Stimulated activated CD8-positive, alpha-beta memory T cell treated with anti-CD3 and anti-CD28 coated beads, Interleukin-7, amount 100 ng/mL, for 48 hours (primary cell): Measurements from ENCODE around the gene KHDRBS2.

Experiments used
- DNase-seq, 2 donors: peaks; one replicate each; pipeline ENCODE4 v3.0.0-alpha.2; 2020; ENCODE audit warnings: low read depth in 1 of 2; ENCODE audit errors: extremely low read depth in 1 of 2

Gene KHDRBS2

GRCh38 chr6:62192593-62192992 is 93.4 kb downstream of the KHDRBS2 start:
- DNase-seq, result no peak

GRCh38 chr6:62175195-62175594 is 110.8 kb downstream of the KHDRBS2 start:
- no peak for DNase-seq

GRCh38 chr6:62174548-62174947 is 111.5 kb downstream of the KHDRBS2 start:
- DNase-seq, result no peak

- no peak for DNase-seq
Measured at GRCh38 chr6:62167736-62168135, 118.3 kb downstream of the KHDRBS2 start.

DNA sequence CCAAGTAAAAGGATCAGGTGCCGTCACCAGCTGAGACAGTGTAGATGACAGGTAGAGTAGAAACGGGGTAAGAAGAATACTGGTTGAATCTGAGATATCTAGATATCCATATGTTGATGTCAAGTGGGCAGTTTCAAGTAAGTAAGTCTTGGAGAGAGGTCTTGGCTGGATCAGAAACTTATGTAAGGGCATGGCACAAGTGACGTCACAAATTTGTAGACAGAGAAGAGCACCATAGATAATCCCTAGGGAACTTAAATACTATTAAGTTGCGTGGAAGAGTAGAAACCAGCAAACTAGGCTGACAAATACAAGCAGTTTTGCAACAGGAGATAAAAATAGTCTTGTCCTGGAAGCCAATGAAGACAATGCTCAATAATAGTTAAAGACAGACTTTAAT is 123.2 kb downstream of the KHDRBS2 start:
- DNase-seq, result no peak

GRCh38 chr6:62152796-62153195 is 133.2 kb downstream of the KHDRBS2 start:
- no peak for DNase-seq

GRCh38 chr6:62150048-62150663 is 135.9 kb downstream of the KHDRBS2 start:
- DNase-seq, result no peak

DNA sequence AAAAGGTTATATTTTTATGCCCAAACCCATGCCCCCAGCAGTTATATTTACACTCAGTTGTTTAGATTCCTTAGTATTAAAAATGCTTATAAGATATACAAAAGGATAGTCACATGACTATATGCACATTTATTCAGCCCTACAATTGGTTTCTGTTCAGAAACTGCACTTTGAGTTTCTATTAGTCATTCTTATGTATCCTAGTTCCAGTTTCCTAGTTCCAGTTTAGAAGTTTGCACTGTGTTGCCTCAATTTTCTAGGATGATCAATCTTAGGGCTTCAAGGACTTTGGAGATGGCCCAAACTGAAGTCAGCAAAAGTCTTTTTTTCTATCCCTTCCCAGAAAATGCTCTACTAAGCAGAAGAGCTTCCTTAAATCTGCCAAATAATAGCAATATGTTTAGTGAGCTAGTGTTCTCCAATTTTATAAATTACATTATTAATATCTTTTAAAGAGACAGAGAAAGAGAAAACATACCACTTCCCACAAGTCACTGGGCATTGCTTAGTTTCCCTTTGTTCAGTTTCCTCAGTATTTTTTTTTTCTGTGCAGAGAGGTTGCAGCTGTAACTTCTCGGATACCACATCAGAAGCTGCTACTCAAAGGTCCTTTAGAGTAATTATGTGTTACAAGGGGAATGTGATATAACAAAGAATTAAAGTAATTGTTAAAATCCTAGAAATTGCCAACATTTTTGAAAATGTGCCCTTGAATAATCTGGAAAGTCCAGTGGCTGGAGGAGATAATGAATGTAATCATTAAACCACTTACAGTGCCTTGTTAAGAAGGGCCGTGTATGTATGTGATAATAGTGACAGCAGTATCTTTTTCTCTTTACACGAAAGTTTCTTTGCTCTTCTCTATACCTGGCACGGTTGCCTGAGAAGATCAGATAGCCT is 138.8 kb downstream of the KHDRBS2 start:
- no peak for DNase-seq

GRCh38 chr6:62129127-62129526 is 156.9 kb downstream of the KHDRBS2 start:
- DNase-seq, result no peak

DNA sequence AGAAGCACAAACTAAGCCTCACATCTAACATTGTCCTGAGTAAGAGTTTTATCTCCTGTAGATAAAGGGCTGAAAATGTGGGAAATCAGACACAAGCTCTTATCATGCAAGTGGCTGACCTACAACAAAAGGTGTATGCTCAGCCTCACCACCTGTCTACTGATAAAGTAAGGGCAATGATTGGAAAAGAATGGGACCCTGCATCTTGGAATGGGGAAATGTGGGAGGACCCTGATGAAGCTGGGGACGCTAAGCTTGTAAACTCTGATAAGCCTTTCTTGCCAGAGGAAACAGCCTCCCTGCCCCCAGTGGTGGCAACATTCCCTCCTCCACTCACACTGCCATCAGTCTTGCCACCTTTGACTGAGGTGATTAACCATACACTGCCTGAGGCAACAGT is 166.6 kb downstream of the KHDRBS2 start:
- DNase-seq, result no peak

- DNase-seq, result no peak
Measured at GRCh38 chr6:62103186-62103859, 182.7 kb downstream of the KHDRBS2 start.

DNA sequence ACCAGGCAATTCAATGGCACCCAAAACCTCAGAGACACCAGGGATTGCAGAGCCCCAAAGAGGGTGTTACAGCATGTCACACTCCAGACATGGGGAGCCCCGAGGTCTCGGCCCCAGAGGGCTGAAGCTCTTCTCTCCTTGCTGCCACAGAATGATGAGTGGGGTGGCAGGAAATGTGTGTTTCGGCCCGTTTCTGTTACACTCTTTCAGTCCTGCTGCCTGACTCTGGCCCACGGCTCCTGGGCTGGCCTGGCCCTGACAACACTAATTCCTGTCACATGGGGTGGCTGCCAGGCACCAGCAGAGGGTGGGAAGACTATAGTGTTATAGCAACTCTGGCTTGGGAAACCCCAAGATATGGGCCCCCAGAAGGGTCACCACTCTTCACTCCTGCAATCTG is 183.6 kb downstream of the KHDRBS2 start:
- DNase-seq, result no peak

DNA sequence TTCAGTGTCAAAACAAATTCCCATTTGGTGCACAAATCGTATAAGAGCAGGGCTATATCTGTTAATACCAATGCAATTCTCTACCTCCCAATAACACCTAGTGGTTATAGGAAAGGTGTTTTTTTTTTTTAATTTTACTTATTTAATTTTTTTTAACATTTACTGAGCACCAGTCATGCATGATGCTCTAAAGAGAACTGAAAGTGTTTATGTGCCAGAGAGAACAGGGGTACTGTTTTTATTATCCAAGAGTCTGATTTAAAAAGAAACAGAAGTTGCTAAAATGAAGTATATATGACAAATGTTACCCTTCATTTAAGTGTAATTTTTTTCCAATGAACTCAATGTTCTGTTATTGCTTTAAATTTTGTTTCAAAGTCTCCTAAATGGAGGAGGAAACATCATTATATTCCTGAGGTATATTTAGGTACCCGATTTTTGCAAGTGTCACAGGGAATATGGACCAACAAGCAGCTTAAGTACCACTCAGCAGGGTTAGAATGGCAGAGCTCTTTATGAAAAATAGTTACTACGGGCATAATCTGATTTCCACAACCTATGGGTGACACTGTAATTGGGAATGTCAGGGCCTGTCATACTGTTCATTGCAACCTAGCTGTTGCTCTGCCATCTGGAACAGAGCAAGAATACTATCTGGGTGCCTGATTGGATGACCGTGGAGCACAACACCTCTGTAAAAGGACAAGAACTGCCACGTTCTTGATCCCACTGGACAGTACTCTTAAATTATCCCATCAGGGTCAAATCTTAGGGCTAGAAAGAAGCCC is 195.4 kb downstream of the KHDRBS2 start:
- DNase-seq, result no peak

DNA sequence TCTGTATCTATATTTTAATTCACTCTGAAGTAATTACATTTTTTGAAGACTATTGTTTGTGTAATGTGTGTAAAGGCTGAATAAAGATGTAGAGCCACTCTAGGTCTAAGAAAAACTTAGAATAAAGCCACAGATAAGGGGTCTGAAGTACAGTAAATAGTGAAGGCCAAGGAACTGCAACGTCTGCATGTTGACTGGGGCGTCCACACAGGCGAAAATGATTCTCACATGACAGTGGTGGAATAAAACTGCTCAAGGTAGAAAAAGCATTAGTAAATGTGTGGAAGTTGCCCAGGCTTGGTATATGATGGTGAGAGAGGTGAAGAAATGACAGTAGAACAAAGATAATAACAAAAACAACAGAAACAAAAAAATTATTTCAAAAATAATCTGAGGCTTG is 196.2 kb downstream of the KHDRBS2 start:
- no peak for DNase-seq

DNA sequence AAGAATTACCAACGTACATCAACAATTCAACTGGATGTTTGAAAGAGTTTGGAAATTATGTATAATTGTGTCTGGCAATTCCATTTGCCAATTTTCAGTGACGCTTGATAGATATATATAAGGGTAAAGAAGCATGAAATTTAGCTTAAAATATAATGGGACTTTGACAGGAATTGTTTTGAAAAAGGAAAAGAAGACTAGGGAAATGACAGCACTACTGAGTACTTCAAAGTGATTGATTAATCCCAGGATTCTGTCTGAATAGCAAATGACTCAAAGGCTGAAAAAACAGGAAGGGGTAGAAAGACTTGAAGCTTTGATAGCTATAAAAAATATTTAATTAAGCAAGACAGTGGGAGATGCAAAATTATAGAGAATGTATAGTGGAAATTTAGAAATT is 200.0 kb downstream of the KHDRBS2 start:
- DNase-seq, result no peak

GRCh38 chr6:62075869-62076268 is 210.2 kb downstream of the KHDRBS2 start:
- no peak for DNase-seq

GRCh38 chr6:62059901-62060300 is 226.1 kb downstream of the KHDRBS2 start:
- no peak for DNase-seq

DNA sequence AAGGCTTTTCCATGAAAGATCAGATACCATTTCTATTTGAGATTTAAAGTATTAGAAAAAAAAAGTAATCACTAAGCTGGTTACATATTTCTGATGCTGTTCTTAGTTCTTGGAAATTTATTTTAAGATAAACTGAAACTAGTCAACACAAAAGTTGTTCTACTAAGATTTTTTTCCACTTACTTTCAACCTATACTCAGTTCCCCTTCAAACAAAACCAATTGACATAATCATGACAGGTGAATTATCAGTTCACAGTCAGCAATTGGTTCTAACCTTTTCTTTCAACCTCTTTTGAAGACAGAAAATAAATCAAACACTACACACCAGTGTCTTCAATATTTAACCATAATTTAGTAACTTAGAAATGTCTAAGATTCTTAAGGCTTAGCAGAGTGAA is 228.7 kb downstream of the KHDRBS2 start:
- DNase-seq, result no peak

DNA sequence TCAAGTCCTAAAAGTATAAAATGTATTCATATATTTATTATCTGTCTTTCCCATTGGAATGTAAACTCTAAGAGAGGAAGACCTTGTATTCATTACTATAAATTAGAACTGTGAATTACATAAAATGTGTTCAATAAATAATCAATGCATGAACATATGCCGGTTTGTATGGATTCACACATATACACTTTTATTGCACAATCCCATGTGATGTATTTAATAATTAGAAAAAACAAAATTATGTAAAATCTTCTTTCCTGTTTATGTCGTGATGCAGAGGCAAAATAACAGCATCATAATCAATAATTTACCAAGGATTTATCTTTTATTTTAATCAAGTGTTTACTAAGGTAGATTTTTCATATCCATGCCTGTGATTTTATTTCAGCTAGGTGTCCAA is 240.5 kb downstream of the KHDRBS2 start:
- no peak for DNase-seq

GRCh38 chr6:62043084-62043483 is 242.9 kb downstream of the KHDRBS2 start:
- DNase-seq, result no peak

DNA sequence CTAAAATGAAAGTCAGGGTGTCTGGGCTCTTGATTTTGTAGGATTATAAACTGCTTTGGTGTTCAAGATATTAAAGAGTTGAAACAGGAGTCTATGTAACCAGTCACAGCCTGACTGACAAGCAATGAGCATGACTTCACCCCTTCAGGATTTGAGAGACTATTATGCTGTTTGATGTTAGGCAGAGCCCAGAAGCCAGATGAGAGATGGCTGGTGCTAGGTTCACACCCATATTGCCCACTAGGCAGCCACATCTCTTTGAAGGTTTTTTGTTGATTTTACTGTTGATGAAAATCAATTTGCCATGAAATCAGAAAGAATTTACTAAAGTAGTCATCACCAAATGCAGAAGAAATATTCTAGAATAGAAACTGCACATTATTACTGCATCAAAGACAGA is 243.6 kb downstream of the KHDRBS2 start:
- DNase-seq, result no peak
